A549 (cell line): ENCODE results near the gene SAMD3. TPM values are rescaled to one million over a fixed set of nuclear protein-coding genes. Genes with fewer than 3 reads are reported as not detected.

Experiments used
- ATAC-seq, 2 experiments: fragments of 200-7000 bp in 1 of 2; fragments of >200 bp in 1 of 2; cut with Nextera tagmentation in 1 of 2; cut with Tn5 transposase in 1 of 2; 3 replicates each; pipeline versions ENCODE4 v1.8.0 to v1.9.1; 2018 to 2020; ENCODE audit warnings: mild to moderate bottlenecking in 1 of 2, moderate library complexity in 1 of 2
- CTCF ChIA-PET: fragments of 300-600 bp; sonication (Branson Sonifier 250); formaldehyde crosslinking; extraction: SDS; loops from one replicate; lab custom pipeline; 2021; ENCODE audit warnings: antibody characterized with exemption, inconsistent platforms; lab: Yijun Ruan, JAX
- POLR2A ChIA-PET: fragments of 350-600 bp; formaldehyde crosslinking; extraction: SDS; loops from one replicate; lab custom pipeline; 2021; ENCODE audit warnings: antibody characterized with exemption, inconsistent platforms; lab: Yijun Ruan, JAX
- DNase-seq, 2 experiments: peaks; one replicate each; pipeline versions ENCODE4 v3.0.0 to v3.0.0-alpha.2; 2011 to 2016; ENCODE audit warnings: low read depth in 1 of 2, low spot score in 1 of 2
- FAIRE-seq: peaks from 2 replicates; lab custom pipeline; 2011; peaks lifted over from hg19 to GRCh38; lab: Jason Lieb, UNC
- H3K27ac ChIP-seq, 2 experiments: fragments of >200 bp; sonication (Bioruptor Twin); formaldehyde crosslinking; 3 replicates each; pipeline ENCODE4 v1.5.1; 2016 to 2017
- H3K4me1 ChIP-seq: fragments of >200 bp; sonication (Bioruptor Twin); formaldehyde crosslinking; 3 replicates; pipeline ENCODE4 v1.6.1; 2016
- H3K4me2 ChIP-seq: fragments of >200 bp; sonication (Bioruptor Twin); formaldehyde crosslinking; 3 replicates; pipeline ENCODE4 v1.6.1; 2016
- H3K4me3 ChIP-seq: fragments of >200 bp; sonication (Bioruptor Twin); formaldehyde crosslinking; 3 replicates; pipeline ENCODE4 v1.5.1; 2016
- H3K9me3 ChIP-seq: fragments of >200 bp; sonication (Bioruptor Twin); formaldehyde crosslinking; 3 replicates; pipeline ENCODE4 v1.6.1; 2016
- CBX8 ChIP-seq: fragments of 200-600 bp; sonication (generic); IDR thresholded peaks from 2 replicates; pipeline ENCODE4 v1.6.1; 2016
- CTCF ChIP-seq: fragments of >200 bp; sonication (Bioruptor Twin); formaldehyde crosslinking; IDR thresholded peaks from 3 replicates; pipeline ENCODE4 v1.5.1; 2016
- E2F6 ChIP-seq: IDR thresholded peaks from 2 replicates; pipeline ENCODE4 v1.6.1; 2012; ENCODE audit warnings: low read depth, borderline replicate concordance
- EHF ChIP-seq: fragments of 250-450 bp; sonication (Bioruptor Pico); IDR thresholded peaks from 2 replicates; pipeline ENCODE4 v1.5.0; 2020; ENCODE audit warnings: mild to moderate bottlenecking
- EP300 ChIP-seq, 2 experiments: fragments of >200 bp; sonication (Bioruptor Twin); formaldehyde crosslinking; IDR thresholded peaks; 2 replicates in 1 of 2; 3 replicates in 1 of 2; pipeline ENCODE4 v1.6.1; 2016 to 2017
- ESRRA ChIP-seq: fragments of 150-350 bp; IDR thresholded peaks from 2 replicates; pipeline ENCODE4 v1.6.1; 2014; ENCODE audit warnings: mild to moderate bottlenecking, low read length, borderline replicate concordance
- FOXS1 ChIP-seq: fragments of 250-450 bp; sonication (Bioruptor Pico); IDR thresholded peaks from 2 replicates; pipeline ENCODE4 v1.5.0; 2020; ENCODE audit warnings: mild to moderate bottlenecking, moderate library complexity
- HDAC2 ChIP-seq: fragments of 200-600 bp; sonication (generic); IDR thresholded peaks from 2 replicates; pipeline ENCODE4 v1.6.1; 2016
- MAZ ChIP-seq: fragments of 150-350 bp; IDR thresholded peaks from 2 replicates; pipeline ENCODE4 v1.6.1; 2014; ENCODE audit warnings: antibody characterized with exemption, low read depth, low read length, borderline replicate concordance
- NFE2L2 ChIP-seq: fragments of 150-350 bp; conservative IDR thresholded peaks from 2 replicates; pipeline ENCODE4 v1.6.1; 2014; ENCODE audit warnings: low read length
- PBX3 ChIP-seq: IDR thresholded peaks from 2 replicates; pipeline ENCODE4 v1.6.1; 2012
- PHF8 ChIP-seq: fragments of 200-600 bp; sonication (generic); IDR thresholded peaks from 2 replicates; pipeline ENCODE4 v1.6.1; 2016; ENCODE audit warnings: low read depth, mild to moderate bottlenecking, antibody characterized with exemption, moderate library complexity, borderline replicate concordance
- POLR2A ChIP-seq: IDR thresholded peaks from 2 replicates; pipeline ENCODE4 v1.6.1; 2012; ENCODE audit warnings: mild to moderate bottlenecking, low read length
- POLR2AphosphoS2 ChIP-seq: conservative IDR thresholded peaks from 2 replicates; pipeline ENCODE4 v1.6.1; 2012; ENCODE audit warnings: low read length, improper control_type of control experiment, inconsistent platforms
- RCOR1 ChIP-seq: fragments of 150-350 bp; IDR thresholded peaks from 2 replicates; pipeline ENCODE4 v1.6.1; 2014; ENCODE audit warnings: antibody characterized with exemption, low read length, low read depth
- REST ChIP-seq: fragments of 200-600 bp; sonication (generic); IDR thresholded peaks from 2 replicates; pipeline ENCODE4 v1.6.1; 2016; ENCODE audit warnings: antibody characterized with exemption, mild to moderate bottlenecking, moderate library complexity
- RNF2 ChIP-seq: fragments of 200-600 bp; sonication (generic); IDR thresholded peaks from 2 replicates; pipeline ENCODE4 v1.6.1; 2016; ENCODE audit warnings: low read depth, mild to moderate bottlenecking, antibody characterized with exemption, moderate library complexity, borderline replicate concordance
- SMC3 ChIP-seq: fragments of >200 bp; sonication (Bioruptor Twin); formaldehyde crosslinking; IDR thresholded peaks from 3 replicates; pipeline ENCODE4 v1.6.1; 2018; ENCODE audit warnings: inconsistent platforms
- SREBF2 ChIP-seq: fragments of 450-650 bp; IDR thresholded peaks from 2 replicates; pipeline ENCODE4 v1.6.1; 2014; ENCODE audit warnings: mild to moderate bottlenecking, moderate library complexity
- ZNF302 ChIP-seq: fragments of 250-450 bp; sonication (Bioruptor Pico); IDR thresholded peaks from 2 replicates; pipeline ENCODE4 v1.9.0; 2021; ENCODE audit warnings: inconsistent platforms, mild to moderate bottlenecking, moderate library complexity
- WGBS: methylation state at CpG from one replicate; pipeline ENCODE4 v1.1.6; 2017; ENCODE audit errors: missing lambda C conversion rate; 5-methylcytosine and 5-hydroxymethylcytosine counted together
- polyA plus RNA-seq, 4 experiments: library from polyadenylated mRNA; depleted of rRNA in 3 of 4; stranded (reverse); fragments of >200 nt; fragmentation: RNase III in 1 of 4; extraction: RNeasy Plus Mini Kit Qiagen cat#74134 plus additional on column Dnase treatment in 1 of 4; gene quantifications; 2 replicates in 3 of 4; 3 replicates in 1 of 4; pipeline ENCODE4 v1.2.3, GENCODE V29; 2011 to 2017

SAMD3 gene
- polyA plus RNA-seq, 2 of the 4 experiments (the other 2 are of a cell fraction), result not detected

- DNase-seq (no peak), FAIRE-seq (no peak), ATAC-seq (no peak)
- CTCF ChIA-PET, result no interaction called here
- Histone ChIP-seq H3K4me2 (no peak overlapping the region), H3K4me3 (no peak overlapping the region), H3K27ac (no peak overlapping the region), H3K9me3 (no peaks in the 10 kb centered on the region), H3K4me1 (no peaks in the 10 kb centered on the region)
- POLR2A ChIA-PET, result no interaction called here
- TF ChIP-seq NFE2L2, result no peak
- TF ChIP-seq EP300 (IDR thresholded peaks at IDR 0.05), result no peak
- TF ChIP-seq POLR2A, result no peak
- no peak for TF ChIP-seq ZNF302 (CRISPR knock-in tag)
- no peak for TF ChIP-seq E2F6
- no peak for TF ChIP-seq MAZ
- WGBS, result 5% methylated on average over 5 of the region's 5 CpGs
Measured at GRCh38 chr6:130167655-130168054, 55.1 kb downstream of the SAMD3 start.

GRCh38 chr6:130164251-130164650, 58.5 kb downstream of the SAMD3 start:
- TF ChIP-seq FOXS1 (CRISPR knock-in tag), result no peak
- no peak for TF ChIP-seq RCOR1
- no peak for TF ChIP-seq PHF8
- TF ChIP-seq SREBF2, result no peak
- TF ChIP-seq ZNF302 (CRISPR knock-in tag), result no peak
- no peak for TF ChIP-seq ESRRA
- TF ChIP-seq E2F6, result no peak
- no peak for TF ChIP-seq RNF2
- TF ChIP-seq POLR2AphosphoS2, result no peak
- no peak for TF ChIP-seq PBX3
- TF ChIP-seq, all 56 proteins: peak for 0
- H3K4me2 ChIP-seq, result no peak overlapping the region
- DNase-seq (no peak), FAIRE-seq (no peak), ATAC-seq (no peak)
- no peak overlapping the region for H3K27ac ChIP-seq
- 47% methylated on average over 4 of the region's 4 CpGs for WGBS
- POLR2A ChIA-PET, result no interaction called here
- CTCF ChIA-PET, result no interaction called here
- H3K4me1 ChIP-seq, result no peaks in the 10 kb centered on the region
- H3K4me3 ChIP-seq, result no peak overlapping the region
- H3K9me3 ChIP-seq, result no peaks in the 10 kb centered on the region

- no peak for TF ChIP-seq PHF8
- no peak for TF ChIP-seq CTCF
- TF ChIP-seq SREBF2, result no peak
- TF ChIP-seq REST, result no peak
- TF ChIP-seq HDAC2, result no peak
- TF ChIP-seq EHF (CRISPR knock-in tag), result no peak
- no peak for TF ChIP-seq E2F6
- TF ChIP-seq SMC3, result no peak
- no peak for TF ChIP-seq CBX8
- Histone ChIP-seq H3K9me3 (no peaks in the 10 kb centered on the region), H3K4me3 (no peak overlapping the region), H3K27ac (no peak overlapping the region), H3K4me1 (no peaks in the 10 kb centered on the region), H3K4me2 (no peak overlapping the region)
- DNase-seq, result no peak
- no peak for ATAC-seq
- no peak for FAIRE-seq
- POLR2A ChIA-PET, result no interaction called here
- CTCF ChIA-PET, result no interaction called here
- WGBS, result 27% methylated on average over 2 of the region's 2 CpGs
Measured at GRCh38 chr6:130163266-130163665, 59.5 kb downstream of the SAMD3 start.
